Transverse colon (tissue), 4 donors: Measurements from ENCODE around the gene FIS1.

Experiments
- EP300 ChIP-seq: sonication (generic); formaldehyde crosslinking; IDR thresholded peaks from one replicate; pipeline ENCODE4 v1.6.1; 2017; ENCODE audit warnings: antibody characterized with exemption, low read depth
- POLR2A ChIP-seq: fragments of 450-650 bp; IDR thresholded peaks from one replicate; pipeline ENCODE4 v1.6.1; 2016; ENCODE audit warnings: antibody characterized with exemption, mild to moderate bottlenecking, moderate library complexity
- POLR2AphosphoS5 ChIP-seq, 3 donors: sonication (generic); formaldehyde crosslinking; IDR thresholded peaks; one replicate each; pipeline ENCODE4 v1.6.1; 2016; ENCODE audit warnings: antibody characterized with exemption in 3 of 3
- TF ChIP-seq, protein P1 (sequence below), 5 experiments: fragments of 200-600 bp in 3 of 5; fragments of 450-650 bp in 2 of 5; sonication (generic) in 3 of 5; IDR thresholded peaks; 1 replicate in 2 of 5; 2 replicates in 3 of 5; pipeline ENCODE4 v1.5.1; 2016 to 2017; ENCODE audit warnings: antibody characterized with exemption in 5 of 5, inconsistent platforms in 3 of 5, mild to moderate bottlenecking in 2 of 5, moderate library complexity in 1 of 5

GRCh38 chr7:101206665-101207042 is 38.2 kb downstream of the FIS1 start:
- TF ChIP-seq POLR2AphosphoS5 (IDR thresholded peaks at IDR 0.05) = no peak
- TF ChIP-seq, protein P1, sequence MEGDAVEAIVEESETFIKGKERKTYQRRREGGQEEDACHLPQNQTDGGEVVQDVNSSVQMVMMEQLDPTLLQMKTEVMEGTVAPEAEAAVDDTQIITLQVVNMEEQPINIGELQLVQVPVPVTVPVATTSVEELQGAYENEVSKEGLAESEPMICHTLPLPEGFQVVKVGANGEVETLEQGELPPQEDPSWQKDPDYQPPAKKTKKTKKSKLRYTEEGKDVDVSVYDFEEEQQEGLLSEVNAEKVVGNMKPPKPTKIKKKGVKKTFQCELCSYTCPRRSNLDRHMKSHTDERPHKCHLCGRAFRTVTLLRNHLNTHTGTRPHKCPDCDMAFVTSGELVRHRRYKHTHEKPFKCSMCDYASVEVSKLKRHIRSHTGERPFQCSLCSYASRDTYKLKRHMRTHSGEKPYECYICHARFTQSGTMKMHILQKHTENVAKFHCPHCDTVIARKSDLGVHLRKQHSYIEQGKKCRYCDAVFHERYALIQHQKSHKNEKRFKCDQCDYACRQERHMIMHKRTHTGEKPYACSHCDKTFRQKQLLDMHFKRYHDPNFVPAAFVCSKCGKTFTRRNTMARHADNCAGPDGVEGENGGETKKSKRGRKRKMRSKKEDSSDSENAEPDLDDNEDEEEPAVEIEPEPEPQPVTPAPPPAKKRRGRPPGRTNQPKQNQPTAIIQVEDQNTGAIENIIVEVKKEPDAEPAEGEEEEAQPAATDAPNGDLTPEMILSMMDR (IDR thresholded peaks at IDR 0.05) = no peak
- TF ChIP-seq POLR2A = no peak
- no peak for TF ChIP-seq EP300
